Right cardiac atrium (tissue), 5 donors: ENCODE data around the gene CSH1. TPM values are rescaled to one million over a fixed set of nuclear protein-coding genes. Genes with fewer than 3 reads are reported as not detected.
"Not testable (repeated sequence)": the region's sequence is repeated elsewhere in the genome, so short reads cannot be mapped to it uniquely, and the experiment has no call there.

Source experiments
- ATAC-seq, 2 donors: fragments of 200-7000 bp; cut with Tn5 transposase; one replicate each; pipeline versions ENCODE4 v1.8.0 to v1.9.1; 2020; ENCODE audit warnings: moderate library complexity in 2 of 2, mild to moderate bottlenecking in 1 of 2
- DNase-seq, 3 donors: peaks; one replicate each; pipeline ENCODE4 v3.0.0-alpha.2; 2020
- H3K27ac ChIP-seq: one replicate; pipeline ENCODE4 v1.5.1; 2013; ENCODE audit warnings: mild to moderate bottlenecking, low read length, control low read depth, moderate library complexity
- H3K27me3 ChIP-seq: one replicate; pipeline ENCODE4 v1.6.1; 2013; ENCODE audit not compliant: control insufficient read depth, insufficient read depth
- H3K4me1 ChIP-seq: one replicate; pipeline ENCODE4 v1.6.1; 2013; ENCODE audit warnings: low read length; ENCODE audit not compliant: control insufficient read depth, insufficient read depth
- H3K4me3 ChIP-seq: one replicate; pipeline ENCODE4 v1.5.1; 2013; ENCODE audit warnings: low read length, control low read depth
- H3K9me3 ChIP-seq: one replicate; pipeline ENCODE4 v1.6.1; 2013; ENCODE audit warnings: low read length; ENCODE audit not compliant: control insufficient read depth
- WGBS: extraction: QIAGEN DNeasy Blood & Tissue Kit; methylation state at CpG from one replicate; pipeline ENCODE4 v1.1.7; 2013; 5-methylcytosine and 5-hydroxymethylcytosine counted together
- intact Hi-C, 4 donors: fragments of 100-400 bp; cut with DNase I; formaldehyde crosslinking; loops; one replicate each; pipeline versions ENCODE4 v1.11.0 to v1.14.0; 2022 to 2023
- polyA plus RNA-seq: library from polyadenylated mRNA; stranded (reverse); fragments of 200-250 nt; gene quantifications from one replicate; pipeline ENCODE4 v1.2.3, GENCODE V29; 2013
- total RNA-seq, 4 donors: library from RNA; stranded (reverse); fragmentation: NEBNext Ultra II Directional; extraction: Animal tissue kit (Norgen Biotek cat#: 25700); gene quantifications; one replicate each; pipeline ENCODE4 v1.2.1, GENCODE V29; 2021
- donor health status: healthy with polysubstance abuse.
- donor health status: DM: no; HTN: yes; CAD: no.
- donor health status: DM: no; HTN: no; CAD: no.
- donor health status: DM: no; HTN: yes; CAD: no; lungs with severe emphysema.
- donor health status: DM: yes; HTN: yes; CAD: no.

Gene CSH1
- total and polyA plus RNA-seq, 5 donors = not detected

GRCh38 chr17:63866625-63867024 lies 29.7 kb downstream of the CSH1 start:
- intact Hi-C loops, H3K4me3 ChIP-seq, DNase-seq, H3K27me3 ChIP-seq, H3K9me3 ChIP-seq, H3K27ac ChIP-seq, H3K4me1 ChIP-seq: not testable (repeated sequence)
- 81% methylated on average over 7 of the region's 7 CpGs for WGBS
- ATAC-seq = peak; percentile 33 to 54

- no peak overlapping the region for H3K27ac ChIP-seq
- 79% methylated on average over 3 of the region's 3 CpGs for WGBS
- H3K27me3 ChIP-seq = no peaks in the 10 kb centered on the region
- ATAC-seq (no peak), DNase-seq (no peak)
- H3K4me1 ChIP-seq = no peaks in the 10 kb centered on the region
- no peaks in the 10 kb centered on the region for H3K9me3 ChIP-seq
- H3K4me3 ChIP-seq = no peak overlapping the region
- intact Hi-C loops = no loop called here
These were observed 37.1 kb downstream of the CSH1 start for GRCh38 chr17:63859257-63859656.

GRCh38 chr17:63856425-63856824 lies 39.9 kb downstream of the CSH1 start:
- WGBS = 95% methylated on average over 8 of the region's 8 CpGs
- H3K27ac ChIP-seq, ATAC-seq, H3K27me3 ChIP-seq, H3K9me3 ChIP-seq, H3K4me3 ChIP-seq, DNase-seq, intact Hi-C loops, H3K4me1 ChIP-seq: not testable (repeated sequence)

GRCh38 chr17:63855185-63855584 lies 41.2 kb downstream of the CSH1 start:
- no peaks in the 10 kb centered on the region for H3K27me3 ChIP-seq
- ATAC-seq = no peak

GRCh38 chr17:63854709-63855108 lies 41.7 kb downstream of the CSH1 start:
- WGBS = 81% methylated on average over 5 of the region's 5 CpGs
- H3K4me1 ChIP-seq = no peaks in the 10 kb centered on the region
- DNase-seq (no peak), ATAC-seq (no peak)
- H3K27me3 ChIP-seq = no peaks in the 10 kb centered on the region
- intact Hi-C loops = no loop called here
- H3K9me3 ChIP-seq = no peaks in the 10 kb centered on the region
- H3K4me3 ChIP-seq = no peak overlapping the region
- H3K27ac ChIP-seq = no peak overlapping the region

More at GRCh38 chr17:63855185-63855584, 41.2 kb downstream of the CSH1 start:
- Histone ChIP-seq H3K4me3 (no peak overlapping the region), H3K9me3 (no peaks in the 10 kb centered on the region), H3K4me1 (no peaks in the 10 kb centered on the region), H3K27ac (no peak overlapping the region)
- WGBS = 90% methylated on average over 8 of the region's 8 CpGs
- DNase-seq = no peak
- intact Hi-C loops = no loop called here

- no peak for ATAC-seq
- intact Hi-C loops = no loop called here
- no peak overlapping the region for H3K4me3 ChIP-seq
- 94% methylated on average over 2 of the region's 2 CpGs for WGBS
- H3K27ac ChIP-seq = no peak overlapping the region
- no peaks in the 10 kb centered on the region for H3K27me3 ChIP-seq
- no peak for DNase-seq
- H3K4me1 ChIP-seq = no peaks in the 10 kb centered on the region
- no peaks in the 10 kb centered on the region for H3K9me3 ChIP-seq
These were observed 43.1 kb downstream of the CSH1 start for GRCh38 chr17:63853260-63853659.

- intact Hi-C loops = no loop called here
- WGBS = 59% methylated on average over 9 of the region's 9 CpGs
- Histone ChIP-seq H3K27ac (no peak overlapping the region), H3K9me3 (no peaks in the 10 kb centered on the region), H3K27me3 (no peaks in the 10 kb centered on the region), H3K4me1 (no peaks in the 10 kb centered on the region), H3K4me3 (no peak overlapping the region)
- no peak for ATAC-seq
- DNase-seq = no peak
These were observed 46.0 kb downstream of the CSH1 start for GRCh38 chr17:63850401-63850800.

GRCh38 chr17:63848834-63849689 lies 47.3 kb downstream of the CSH1 start:
- no peaks in the 10 kb centered on the region for H3K9me3 ChIP-seq
- intact Hi-C loops = no loop called here
- H3K4me1 ChIP-seq = no peaks in the 10 kb centered on the region
- no peak overlapping the region for H3K27ac ChIP-seq
- DNase-seq (peak; percentile 94 to 97 (median 96)), ATAC-seq (peak; percentile 93)
- H3K27me3 ChIP-seq = no peaks in the 10 kb centered on the region
- 14% methylated on average over 82 of the region's 82 CpGs for WGBS
- H3K4me3 ChIP-seq = no peak overlapping the region

GRCh38 chr17:63847525-63848249 lies 48.7 kb downstream of the CSH1 start:
- WGBS = 97% methylated on average over 3 of the region's 3 CpGs
- DNase-seq = no peak
- intact Hi-C loops = no loop called here
- ATAC-seq = no peak
- no peak overlapping the region for H3K27ac ChIP-seq
- no peak overlapping the region for H3K4me3 ChIP-seq
- no peaks in the 10 kb centered on the region for H3K4me1 ChIP-seq
- no peaks in the 10 kb centered on the region for H3K9me3 ChIP-seq
- no peaks in the 10 kb centered on the region for H3K27me3 ChIP-seq

- intact Hi-C loops = no loop called here
- 83% methylated on average over 1 of the region's 1 CpG for WGBS
These were observed 50.9 kb downstream of the CSH1 start for GRCh38 chr17:63845509-63845908.

More at GRCh38 chr17:63845509-63845908, 50.9 kb downstream of the CSH1 start:
- Histone ChIP-seq H3K4me1 (peaks cover 5% of the 10 kb centered on the region), H3K27ac (no peak overlapping the region), H3K9me3 (no peaks in the 10 kb centered on the region), H3K4me3 (no peak overlapping the region), H3K27me3 (no peaks in the 10 kb centered on the region)
- DNase-seq (no peak), ATAC-seq (no peak)
